Measurements from ENCODE around the gene GPR31. TPM values are rescaled to one million over a fixed set of nuclear protein-coding genes. Genes with fewer than 3 reads are reported as not detected.
"Not testable (repeated sequence)": the region's sequence is repeated elsewhere in the genome, so short reads cannot be mapped to it uniquely, and the experiment has no call there.

Gene GPR31, protein sequence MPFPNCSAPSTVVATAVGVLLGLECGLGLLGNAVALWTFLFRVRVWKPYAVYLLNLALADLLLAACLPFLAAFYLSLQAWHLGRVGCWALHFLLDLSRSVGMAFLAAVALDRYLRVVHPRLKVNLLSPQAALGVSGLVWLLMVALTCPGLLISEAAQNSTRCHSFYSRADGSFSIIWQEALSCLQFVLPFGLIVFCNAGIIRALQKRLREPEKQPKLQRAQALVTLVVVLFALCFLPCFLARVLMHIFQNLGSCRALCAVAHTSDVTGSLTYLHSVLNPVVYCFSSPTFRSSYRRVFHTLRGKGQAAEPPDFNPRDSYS
- not detected in 2 replicates for total RNA-seq
- polyA plus RNA-seq, result not detected in 2 replicates

DNA sequence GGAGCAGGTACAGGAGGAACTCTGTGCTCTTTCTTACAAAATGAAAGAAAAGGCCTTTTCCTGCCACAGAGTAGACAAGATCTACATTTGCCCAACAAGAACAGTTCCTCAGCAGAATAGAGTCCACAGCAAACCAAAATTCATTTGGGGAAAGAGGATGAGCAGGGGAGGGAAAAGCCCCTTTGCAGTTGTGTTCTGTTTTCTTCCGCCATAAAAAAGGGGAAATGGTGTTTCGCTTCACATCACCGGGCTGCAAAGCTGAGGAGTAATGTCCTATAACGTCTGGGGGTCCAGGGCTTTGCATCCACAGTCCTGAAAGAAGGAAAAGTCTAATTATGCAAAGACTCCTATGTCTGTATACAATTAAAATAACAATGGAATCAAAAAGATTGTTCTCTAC lies at the start of gene GPR31:
Gene GPR31 (minus strand): TSS at position 118 of the 400 bp plus-strand sequence. CDS start 149 bp downstream, outside the sequence.
- Histone ChIP-seq H3K4me2 (no peak within 1 kb of the TSS), H3K4me3 (no peak within 1 kb of the TSS), H3K9me3 (ENCODE audit: low read depth) (no peaks in the 10 kb centered on the region), H2AFZ (no peak within 1 kb of the TSS), H3K27ac (no peak within 1 kb of the TSS), H3K4me1 (ENCODE audit: insufficient read depth) (no peaks in the 10 kb centered on the region), H3K9me2 (replicated peaks; ENCODE audit: insufficient read depth) (no peaks in the 10 kb centered on the region), H4K20me1 (ENCODE audit: insufficient read depth, poor library complexity, severe bottlenecking) (no peaks in the 10 kb centered on the region), H3K27me3 (no peaks in the 10 kb centered on the region), H3K79me2 (no peaks in the 10 kb centered on the region), H3K36me3 (replicated peaks; ENCODE audit: insufficient read depth, low read depth) (no peaks in the 10 kb centered on the region)
- DNase-seq (ENCODE audit: low spot score), result no peak
- TF ChIP-seq EZH2phosphoT487 (IDR thresholded peaks at IDR 0.05; ENCODE audit: low read depth, severe bottlenecking, unreplicated experiment), result no peak
- TF ChIP-seq, protein P1, sequence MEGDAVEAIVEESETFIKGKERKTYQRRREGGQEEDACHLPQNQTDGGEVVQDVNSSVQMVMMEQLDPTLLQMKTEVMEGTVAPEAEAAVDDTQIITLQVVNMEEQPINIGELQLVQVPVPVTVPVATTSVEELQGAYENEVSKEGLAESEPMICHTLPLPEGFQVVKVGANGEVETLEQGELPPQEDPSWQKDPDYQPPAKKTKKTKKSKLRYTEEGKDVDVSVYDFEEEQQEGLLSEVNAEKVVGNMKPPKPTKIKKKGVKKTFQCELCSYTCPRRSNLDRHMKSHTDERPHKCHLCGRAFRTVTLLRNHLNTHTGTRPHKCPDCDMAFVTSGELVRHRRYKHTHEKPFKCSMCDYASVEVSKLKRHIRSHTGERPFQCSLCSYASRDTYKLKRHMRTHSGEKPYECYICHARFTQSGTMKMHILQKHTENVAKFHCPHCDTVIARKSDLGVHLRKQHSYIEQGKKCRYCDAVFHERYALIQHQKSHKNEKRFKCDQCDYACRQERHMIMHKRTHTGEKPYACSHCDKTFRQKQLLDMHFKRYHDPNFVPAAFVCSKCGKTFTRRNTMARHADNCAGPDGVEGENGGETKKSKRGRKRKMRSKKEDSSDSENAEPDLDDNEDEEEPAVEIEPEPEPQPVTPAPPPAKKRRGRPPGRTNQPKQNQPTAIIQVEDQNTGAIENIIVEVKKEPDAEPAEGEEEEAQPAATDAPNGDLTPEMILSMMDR (IDR thresholded peaks at IDR 0.05; ENCODE audit: poor library complexity), result no peak
- no peak for TF ChIP-seq EZH2 (IDR thresholded peaks at IDR 0.05; ENCODE audit: borderline replicate concordance)
- 90% methylated on average over 4 of the region's 4 CpGs for WGBS (ENCODE audit: low lambda C conversion rate, missing lambda C conversion rate)

DNA sequence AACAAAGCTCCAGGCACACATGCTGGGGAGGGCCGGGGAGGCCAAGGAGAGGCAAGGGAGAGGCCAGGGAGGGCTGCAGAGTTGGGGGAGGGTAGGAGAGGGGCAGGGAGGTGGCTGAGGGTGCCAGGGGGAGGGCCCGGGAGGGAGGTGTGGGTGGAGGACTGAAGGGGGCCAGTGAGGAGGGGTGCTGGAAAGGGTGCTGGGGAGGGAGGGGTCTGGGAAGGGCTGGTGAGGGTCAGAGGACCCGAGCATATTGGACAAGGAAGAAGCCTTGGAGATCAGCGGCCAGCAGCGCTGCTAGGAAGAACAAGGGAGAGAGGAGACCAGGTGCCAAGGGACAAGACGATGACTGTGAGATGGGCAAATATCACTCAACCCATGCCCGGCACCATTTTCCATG lies 49.7 kb upstream of the GPR31 start:
- DNase-seq (ENCODE audit: low spot score), result no peak
- no peak overlapping the region for H3K4me3 ChIP-seq
- H3K27ac ChIP-seq, result no peak overlapping the region
- H4K20me1 ChIP-seq (ENCODE audit: insufficient read depth, poor library complexity, severe bottlenecking), result no peaks in the 10 kb centered on the region
- no peaks in the 10 kb centered on the region for H3K9me2 ChIP-seq (replicated peaks; ENCODE audit: insufficient read depth)
- no peaks in the 10 kb centered on the region for H3K79me2 ChIP-seq
- H3K36me3 ChIP-seq (replicated peaks; ENCODE audit: insufficient read depth, low read depth), result no peaks in the 10 kb centered on the region
- H3K4me2 ChIP-seq, result no peak overlapping the region
- no peaks in the 10 kb centered on the region for H3K27me3 ChIP-seq
- no peak overlapping the region for H2AFZ ChIP-seq
- H3K9me3 ChIP-seq (ENCODE audit: low read depth), result no peaks in the 10 kb centered on the region
- H3K4me1 ChIP-seq (ENCODE audit: insufficient read depth), result peaks cover 5% of the 10 kb centered on the region
- WGBS (ENCODE audit: low lambda C conversion rate, missing lambda C conversion rate), result 93% methylated on average over 6 of the region's 7 CpGs
- TF ChIP-seq, protein P1 (IDR thresholded peaks at IDR 0.05; ENCODE audit: poor library complexity), result no peak
- TF ChIP-seq EZH2phosphoT487 (IDR thresholded peaks at IDR 0.05; ENCODE audit: low read depth, severe bottlenecking, unreplicated experiment) (no peak), EZH2 (IDR thresholded peaks at IDR 0.05; ENCODE audit: borderline replicate concordance) (no peak)

DNA sequence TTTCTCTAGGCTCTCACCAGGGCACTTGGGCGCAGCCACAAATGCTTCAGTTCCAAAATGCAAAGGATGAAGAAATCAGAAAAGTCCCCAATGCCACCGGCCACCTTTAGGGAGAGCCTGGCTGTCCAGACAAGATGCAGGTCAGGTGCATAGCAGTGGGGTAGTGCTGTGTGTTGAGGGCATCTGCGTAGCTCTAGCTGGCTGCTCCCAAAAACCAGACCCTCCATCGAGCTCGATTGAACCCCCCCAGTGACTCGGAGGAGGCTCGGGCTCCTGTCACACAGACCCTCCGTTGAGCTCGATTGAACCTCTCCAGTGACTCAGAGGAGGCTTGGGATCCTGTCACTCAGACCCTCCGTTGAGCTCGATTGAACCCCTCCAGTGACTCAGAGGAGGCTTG lies 47.5 kb upstream of the GPR31 start:
- H3K4me2 ChIP-seq; H3K27me3 ChIP-seq; H4K20me1 ChIP-seq (ENCODE audit: insufficient read depth, poor library complexity, severe bottlenecking); H3K9me2 ChIP-seq (replicated peaks; ENCODE audit: insufficient read depth); DNase-seq (ENCODE audit: low spot score); H3K4me3 ChIP-seq; H3K79me2 ChIP-seq; H3K27ac ChIP-seq; H2AFZ ChIP-seq; H3K4me1 ChIP-seq (ENCODE audit: insufficient read depth); H3K9me3 ChIP-seq (ENCODE audit: low read depth); H3K36me3 ChIP-seq (replicated peaks; ENCODE audit: insufficient read depth, low read depth): not testable (repeated sequence)
- WGBS (ENCODE audit: low lambda C conversion rate, missing lambda C conversion rate), result 95% methylated on average over 11 of the region's 11 CpGs

DNA sequence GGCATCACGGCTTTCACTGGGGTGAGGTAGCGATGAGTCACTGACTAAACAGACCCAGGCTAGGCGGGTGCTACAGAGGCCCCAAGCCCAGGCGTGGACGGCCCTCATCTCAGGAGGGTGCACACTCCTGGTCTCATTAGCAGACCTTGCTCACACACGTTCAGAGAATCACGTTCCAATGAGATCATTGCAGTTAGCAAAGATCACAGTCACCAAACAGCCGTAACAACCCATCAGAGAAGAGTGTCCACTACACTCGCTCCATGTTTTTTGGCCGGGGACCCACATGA lies 46.2 kb upstream of the GPR31 start:
- not testable (repeated sequence) for H3K79me2 ChIP-seq; H3K4me1 ChIP-seq (ENCODE audit: insufficient read depth); H3K4me2 ChIP-seq; H3K9me2 ChIP-seq (replicated peaks; ENCODE audit: insufficient read depth); H3K27me3 ChIP-seq; H4K20me1 ChIP-seq (ENCODE audit: insufficient read depth, poor library complexity, severe bottlenecking); H3K9me3 ChIP-seq (ENCODE audit: low read depth); H3K4me3 ChIP-seq; H3K36me3 ChIP-seq (replicated peaks; ENCODE audit: insufficient read depth, low read depth); H2AFZ ChIP-seq
- WGBS (ENCODE audit: low lambda C conversion rate, missing lambda C conversion rate), result 39% methylated on average over 10 of the region's 10 CpGs
- peak overlapping the region; percentile 98 for H3K27ac ChIP-seq
- peak; percentile 81 for DNase-seq (ENCODE audit: low spot score)

DNA sequence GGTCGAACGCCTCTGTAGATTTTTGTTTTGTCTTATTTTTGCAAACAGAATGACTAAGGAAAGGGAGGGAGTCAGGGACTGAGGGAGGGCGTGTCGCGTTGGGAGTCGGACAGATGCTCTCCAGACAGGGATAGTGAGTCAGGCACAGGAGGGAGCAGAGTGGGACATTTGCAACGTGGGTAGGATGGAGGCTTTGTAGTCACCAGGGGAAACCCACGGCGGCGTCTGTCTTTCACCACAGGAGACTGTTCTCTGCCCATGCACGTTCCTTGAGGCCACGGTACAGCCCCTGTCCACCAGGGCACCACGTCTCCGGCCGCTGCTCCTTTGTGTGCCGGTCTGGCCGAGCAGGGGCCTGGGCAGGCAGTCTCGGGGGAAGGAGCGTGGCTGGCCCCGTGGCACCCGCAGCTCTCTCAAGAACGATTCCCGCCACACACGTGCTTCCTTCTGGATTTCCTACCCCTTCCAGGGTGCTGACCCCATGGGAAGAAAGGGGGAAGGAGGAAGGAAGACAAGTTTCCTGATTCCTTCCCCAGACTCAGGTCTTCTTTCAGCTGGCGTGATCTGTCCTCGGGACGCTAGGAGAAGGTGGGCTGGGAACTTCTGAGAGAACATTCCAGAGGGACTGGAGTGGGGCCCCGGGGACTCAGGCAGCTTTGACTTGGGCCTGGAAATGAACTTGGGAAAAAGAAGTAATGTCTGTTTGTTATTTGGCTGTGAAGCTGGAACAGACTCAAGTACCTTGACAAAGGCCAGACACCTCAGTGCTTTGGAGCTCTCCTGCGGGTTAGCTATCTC lies 45.7 kb upstream of the GPR31 start:
- 70% methylated on average over 29 of the region's 29 CpGs for WGBS (ENCODE audit: low lambda C conversion rate, missing lambda C conversion rate)
- not testable (repeated sequence) for H2AFZ ChIP-seq; H3K9me2 ChIP-seq (replicated peaks; ENCODE audit: insufficient read depth); H3K36me3 ChIP-seq (replicated peaks; ENCODE audit: insufficient read depth, low read depth); H3K4me1 ChIP-seq (ENCODE audit: insufficient read depth); H3K27me3 ChIP-seq; H3K9me3 ChIP-seq (ENCODE audit: low read depth); DNase-seq (ENCODE audit: low spot score); H4K20me1 ChIP-seq (ENCODE audit: insufficient read depth, poor library complexity, severe bottlenecking); H3K79me2 ChIP-seq; H3K4me3 ChIP-seq
- H3K27ac ChIP-seq, result peak overlapping the region; percentile 98
- H3K4me2 ChIP-seq, result peak overlapping the region; percentile 43

DNA sequence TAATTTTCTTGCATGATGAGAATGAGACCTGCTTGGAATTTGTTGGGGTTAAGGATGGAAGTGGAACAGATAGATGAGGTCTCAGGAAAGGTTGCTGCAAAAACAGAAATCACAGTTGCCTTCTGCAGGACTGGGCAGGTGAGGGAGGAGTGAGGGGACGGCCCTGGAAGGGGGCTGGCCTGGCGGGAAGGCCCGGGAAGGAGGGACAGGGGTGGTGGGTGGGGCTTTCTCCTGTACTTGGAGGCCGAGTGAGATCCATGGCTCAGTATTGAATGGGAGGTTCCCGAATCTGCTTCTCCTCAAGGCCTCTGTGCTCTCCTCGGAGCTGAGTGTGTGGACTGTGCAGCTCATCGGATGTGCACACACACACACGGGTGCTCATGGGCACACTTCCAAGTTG lies 44.8 kb upstream of the GPR31 start:
- H3K4me1 ChIP-seq (ENCODE audit: insufficient read depth); DNase-seq (ENCODE audit: low spot score); H3K36me3 ChIP-seq (replicated peaks; ENCODE audit: insufficient read depth, low read depth); H4K20me1 ChIP-seq (ENCODE audit: insufficient read depth, poor library complexity, severe bottlenecking); H3K79me2 ChIP-seq; H3K9me2 ChIP-seq (replicated peaks; ENCODE audit: insufficient read depth); H3K4me2 ChIP-seq; H2AFZ ChIP-seq; H3K4me3 ChIP-seq; H3K9me3 ChIP-seq (ENCODE audit: low read depth); H3K27me3 ChIP-seq: not testable (repeated sequence)
- H3K27ac ChIP-seq, result peak overlapping the region; percentile 98
- WGBS (ENCODE audit: low lambda C conversion rate, missing lambda C conversion rate), result 92% methylated on average over 4 of the region's 8 CpGs
